Myocyte (in vitro differentiated cells): ENCODE data around the gene KRT73. TPM values are rescaled to one million over a fixed set of nuclear protein-coding genes. Genes with fewer than 3 reads are reported as not detected.
A peak's percentile ranks its signal among the peaks of the same experiment; 100 is the strongest.

Experiments used
- DNase-seq: peaks from one replicate; pipeline ENCODE4 v3.0.0-alpha.2; 2012; ENCODE audit warnings: low read depth
- polyA plus RNA-seq: library from polyadenylated mRNA; unstranded; fragments of >200 nt; gene quantifications from one replicate; pipeline ENCODE4 v1.2.1, GENCODE V29; 2012; ENCODE audit warnings: missing spikeins
- total RNA-seq: library from RNA; depleted of rRNA; stranded (reverse); fragments of >200 nt; gene quantifications from 2 replicates; pipeline ENCODE4 v1.2.3, GENCODE V29; 2014

Gene KRT73
- not detected in 2 replicates for total RNA-seq
- not detected for polyA plus RNA-seq

DNA sequence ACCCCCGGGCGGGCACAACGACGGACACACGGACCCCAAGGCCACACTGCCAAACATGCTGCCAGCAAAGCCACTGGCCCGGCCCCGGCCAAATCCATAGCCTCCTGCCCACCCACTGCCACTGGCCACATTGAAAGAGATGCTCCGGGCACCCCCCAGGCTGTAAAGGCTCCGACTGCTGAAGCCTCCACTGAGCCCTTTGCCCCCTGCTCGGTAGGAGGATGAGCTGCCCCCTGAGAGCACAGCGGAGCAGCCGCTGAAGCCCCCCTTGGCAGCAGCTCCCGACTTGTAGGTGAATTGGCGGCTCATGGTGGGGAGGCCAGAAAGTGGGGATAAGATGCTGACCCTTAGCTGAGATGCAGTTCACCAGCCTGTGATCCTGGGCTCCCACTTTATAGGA lies at the start of gene KRT73:
KRT73 (minus strand) TSS at position 344 of the 400 bp plus-strand sequence; CDS start at position 309, 35 bp downstream.
- DNase-seq = no peak

DNA sequence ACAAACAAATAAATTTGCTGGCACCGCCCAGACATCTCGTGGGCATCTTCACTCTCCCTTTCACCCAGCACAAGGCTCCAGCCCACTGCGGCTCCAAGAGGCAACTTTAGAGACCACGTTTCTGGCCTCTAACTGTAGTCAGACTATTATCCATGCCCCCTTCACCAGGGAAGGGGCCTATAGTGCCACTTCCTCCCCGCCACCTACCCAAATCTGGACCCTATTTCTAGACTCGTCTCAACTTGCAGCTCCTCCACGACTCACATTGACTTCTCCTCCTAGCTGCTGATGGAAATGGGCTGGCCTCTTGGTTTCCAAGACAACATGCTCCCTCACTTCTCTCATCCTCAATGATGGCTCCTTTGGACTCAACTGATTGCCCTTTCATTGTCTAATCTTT lies 49.6 kb upstream of the KRT73 start:
- DNase-seq = no peak

GRCh38 chr12:52667509-52667908 lies 49.1 kb upstream of the KRT73 start:
- no peak for DNase-seq

DNA sequence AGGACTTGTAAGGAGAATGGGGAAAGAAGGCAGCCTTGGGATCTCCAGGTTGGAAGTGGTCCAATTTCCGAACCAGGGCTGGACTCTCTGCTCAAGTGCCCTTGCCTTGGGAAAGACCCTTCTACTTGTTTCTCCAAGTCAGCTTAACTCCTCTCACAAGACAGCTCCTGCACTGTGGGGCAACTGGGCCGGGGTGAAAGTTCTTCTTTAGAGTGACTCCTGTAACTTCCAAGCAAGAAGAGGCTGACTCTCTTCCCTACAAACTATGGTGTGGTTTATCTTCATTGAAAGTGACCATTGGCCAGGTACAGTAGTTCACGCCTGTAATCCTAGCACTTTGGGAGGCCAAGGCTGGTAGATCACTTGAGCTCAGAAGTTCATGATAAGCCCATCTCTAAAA lies 48.1 kb upstream of the KRT73 start:
- DNase-seq = no peak

DNA sequence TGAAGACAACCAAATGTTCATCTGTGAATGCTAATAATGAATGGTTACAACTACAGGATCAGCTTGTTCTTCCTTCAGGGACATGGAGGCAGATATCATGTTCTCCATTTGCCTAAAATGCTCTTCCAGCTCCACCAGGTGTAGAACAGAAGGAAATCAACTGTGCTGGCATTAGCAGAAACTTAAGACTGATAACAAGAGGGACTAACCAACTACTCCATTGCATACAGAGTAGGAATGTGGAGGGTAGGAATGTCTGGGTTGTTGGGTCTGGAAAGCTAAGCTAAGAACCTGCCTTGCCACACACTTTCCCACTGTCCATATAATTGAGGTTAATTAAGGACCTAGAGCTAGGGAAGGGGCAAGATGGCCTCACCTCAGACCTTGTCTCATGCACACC lies 45.1 kb upstream of the KRT73 start:
- no peak for DNase-seq

- no peak for DNase-seq
Observed at GRCh38 chr12:52662918-52663229, 44.5 kb upstream of the KRT73 start.

DNA sequence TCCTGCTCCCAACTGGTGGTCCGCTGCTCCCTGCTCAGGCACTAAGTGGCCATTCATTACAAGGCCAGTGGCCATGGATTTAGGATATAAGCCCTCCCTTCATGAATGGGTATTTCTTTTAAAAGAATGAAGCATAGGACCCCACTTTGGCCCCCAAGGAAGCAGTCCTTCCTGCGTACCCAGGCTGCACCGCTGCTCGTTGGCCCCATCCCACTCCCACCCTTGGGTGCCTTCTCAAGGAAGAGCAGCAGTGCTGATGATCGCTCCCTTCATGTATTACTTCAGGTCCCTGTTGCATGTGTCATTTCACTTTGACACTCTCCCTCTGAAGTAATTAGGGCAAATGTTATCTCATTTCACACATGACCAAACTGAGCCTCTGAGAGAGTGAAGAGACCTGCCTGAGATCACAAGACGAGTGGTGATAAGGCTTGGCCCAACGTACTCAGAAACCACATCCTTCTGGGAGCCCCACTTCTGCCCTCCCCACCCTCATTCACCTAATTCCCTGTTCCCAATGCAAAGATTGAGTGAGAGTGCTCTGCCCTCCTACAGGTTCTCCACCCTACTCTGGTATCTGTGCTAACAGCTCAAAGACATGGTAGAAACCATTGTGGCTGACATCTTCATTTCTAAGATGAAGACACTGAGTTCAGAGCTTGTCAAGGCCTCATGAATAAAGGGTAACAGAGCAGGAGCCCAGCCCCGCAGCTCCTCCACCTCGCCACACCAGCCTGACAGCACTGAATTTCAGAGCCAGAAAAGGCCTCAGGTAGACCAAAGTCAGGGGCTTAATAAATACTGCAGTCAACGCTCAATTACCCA lies 43.9 kb upstream of the KRT73 start:
- DNase-seq = no peak

GRCh38 chr12:52661668-52662067 lies 43.3 kb upstream of the KRT73 start:
- no peak for DNase-seq

DNA sequence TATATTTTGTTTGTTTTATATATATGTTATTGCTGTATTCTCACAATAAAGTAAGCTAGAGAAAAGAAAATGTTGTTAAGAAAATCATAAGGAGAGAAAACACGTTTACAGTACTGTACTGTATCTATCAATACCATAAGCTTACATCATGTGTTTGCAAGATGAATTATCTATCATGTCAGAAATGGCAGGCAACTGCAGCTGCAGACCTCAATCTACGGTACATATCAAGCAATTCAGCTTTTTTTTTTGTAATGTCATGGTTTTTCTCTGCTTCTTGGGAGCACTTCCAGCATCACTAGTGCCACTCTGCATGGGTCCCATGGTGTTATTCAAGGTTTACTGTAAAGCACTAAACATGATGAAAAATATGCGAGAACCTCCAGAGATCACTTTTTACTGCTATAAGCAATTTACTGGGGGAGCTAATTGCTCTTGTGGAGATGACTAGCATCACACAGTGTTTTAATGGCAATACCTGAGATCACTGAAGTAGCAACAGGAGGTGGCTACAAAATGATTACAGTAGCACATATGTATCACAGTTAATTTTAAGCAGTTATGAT lies 42.7 kb upstream of the KRT73 start:
- DNase-seq = no peak

GRCh38 chr12:52659951-52660350 lies 41.6 kb upstream of the KRT73 start:
- DNase-seq = no peak

DNA sequence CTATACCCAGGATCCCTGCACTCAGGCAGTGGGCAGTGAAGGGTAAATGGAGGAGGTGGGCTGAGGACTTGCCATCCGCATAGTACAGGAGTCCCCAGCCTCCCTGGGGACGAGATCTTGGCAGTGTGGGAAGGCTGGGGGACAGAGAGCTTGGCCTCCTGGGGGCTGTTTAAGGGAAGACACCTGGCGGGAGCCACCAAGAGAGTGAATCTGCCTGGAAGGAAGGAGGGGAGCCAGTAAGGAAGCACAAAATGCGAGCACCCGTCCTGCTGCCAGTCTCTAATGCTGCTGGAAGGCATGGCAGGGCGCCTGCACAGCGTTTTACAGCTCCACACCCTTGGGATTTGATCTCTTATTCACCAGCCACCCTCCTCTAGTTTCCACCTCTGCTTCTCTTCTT lies 41.0 kb upstream of the KRT73 start:
- DNase-seq = no peak

DNA sequence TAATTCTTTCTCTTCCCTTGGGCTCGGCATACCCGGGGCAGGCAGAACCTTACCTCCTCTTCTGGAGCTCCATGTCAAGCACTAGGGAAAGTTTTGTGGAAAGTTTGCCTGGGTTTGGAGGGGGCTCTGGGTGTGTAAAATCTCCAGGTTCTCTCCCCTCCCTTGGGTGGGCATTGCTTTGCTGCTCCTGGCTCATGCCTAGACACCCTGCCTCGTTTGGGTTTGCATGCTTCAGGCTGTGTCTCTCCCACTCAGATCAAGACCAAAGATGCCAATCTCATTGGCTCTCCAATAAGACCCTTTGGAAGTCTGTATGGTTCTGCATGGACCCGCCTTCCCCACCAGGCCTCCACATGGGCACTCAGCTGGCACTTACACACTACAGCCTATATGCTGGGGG lies 39.8 kb upstream of the KRT73 start:
- no peak for DNase-seq

DNA sequence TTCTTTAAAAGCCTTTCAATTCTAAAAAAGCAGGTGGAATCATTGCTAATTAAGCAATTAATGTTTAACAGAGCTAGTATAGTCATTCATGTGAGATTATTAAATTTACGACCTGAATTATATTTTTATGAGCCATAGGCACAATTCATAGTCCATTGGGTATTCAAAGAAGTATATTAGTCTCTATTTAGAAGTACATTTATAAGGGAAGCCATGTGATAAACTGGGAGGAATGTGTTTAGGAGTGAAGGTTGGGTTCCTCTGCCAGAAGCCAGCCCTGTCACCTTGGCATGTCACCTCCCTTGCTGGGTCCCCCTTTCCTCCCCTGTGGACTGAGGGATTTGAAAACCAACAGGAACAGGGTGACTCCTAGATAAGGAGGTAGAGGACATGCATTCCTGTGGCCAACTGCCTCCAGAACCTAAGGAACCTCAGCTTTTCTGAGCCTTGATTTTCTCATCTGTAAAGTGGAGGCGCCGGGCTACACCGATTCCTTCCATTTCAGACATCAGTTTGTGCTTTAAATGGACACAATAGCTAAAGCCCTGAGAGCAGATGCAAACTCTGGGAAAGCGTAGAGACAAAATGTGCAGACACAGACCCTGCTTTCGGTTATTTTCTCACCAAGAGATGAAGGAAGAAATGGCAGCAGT lies 39.0 kb upstream of the KRT73 start:
- DNase-seq = no peak

DNA sequence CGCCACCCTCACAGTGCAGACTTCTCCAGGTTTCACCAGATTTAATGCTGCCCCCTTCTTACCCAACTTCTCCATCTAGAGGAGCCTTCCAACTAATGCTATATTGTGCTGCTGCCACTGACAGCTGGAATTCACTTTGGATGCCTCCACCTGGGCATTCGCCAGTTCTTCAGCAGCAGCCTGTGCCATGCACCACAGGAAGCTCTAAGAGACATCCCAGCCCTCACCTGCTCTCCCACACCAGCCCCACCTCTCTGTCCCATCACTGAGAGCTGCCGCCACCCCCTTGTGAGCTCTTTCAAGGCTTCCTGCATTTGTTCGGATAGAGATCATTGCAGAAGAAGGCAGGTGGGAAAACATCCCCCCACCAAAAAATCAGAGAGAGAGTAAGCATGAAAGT lies 38.3 kb upstream of the KRT73 start:
- DNase-seq = no peak

GRCh38 chr12:52655720-52656124 lies 37.4 kb upstream of the KRT73 start:
- no peak for DNase-seq

- no peak for DNase-seq
Observed at GRCh38 chr12:52655251-52655650, 36.9 kb upstream of the KRT73 start.

GRCh38 chr12:52651726-52652261 lies 33.4 kb upstream of the KRT73 start, which contains the start of gene KRT2:
KRT2 (minus strand) TSS chr12:52652211; CDS start chr12:52652142, 69 bp downstream.
- DNase-seq = no peak

- DNase-seq = peak; percentile 10
Observed at GRCh38 chr12:52650520-52651081, 32.2 kb upstream of the KRT73 start.

GRCh38 chr12:52649066-52649465 lies 30.7 kb upstream of the KRT73 start:
- DNase-seq = no peak

DNA sequence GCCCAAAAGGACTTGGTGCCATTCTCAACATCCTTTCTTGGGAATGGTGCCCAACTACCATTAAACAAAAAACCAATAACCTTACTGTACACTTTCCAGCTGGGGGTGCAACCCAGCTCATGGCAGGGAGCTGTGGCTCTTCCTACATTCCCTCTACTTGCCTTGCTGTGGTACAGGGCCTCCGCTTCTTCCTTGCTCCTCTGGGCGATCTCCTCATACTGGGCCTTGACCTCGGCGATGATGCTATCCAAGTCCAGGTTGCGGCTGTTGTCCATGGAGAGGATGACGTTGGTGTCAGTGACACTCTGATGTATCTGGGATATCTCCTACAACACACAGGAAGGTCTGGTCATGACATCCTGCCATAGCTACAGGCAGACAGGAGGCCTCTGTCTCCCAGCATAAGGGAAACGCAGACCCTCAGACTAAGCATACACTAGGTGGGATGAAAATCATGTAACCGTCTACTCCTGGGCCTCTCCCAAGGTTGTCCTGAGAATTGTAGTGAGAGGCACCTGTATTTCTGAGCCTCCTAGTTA lies 29.7 kb upstream of the KRT73 start:
- DNase-seq = no peak

- DNase-seq = no peak
Observed at GRCh38 chr12:52647601-52648000, 29.2 kb upstream of the KRT73 start.

- no peak for DNase-seq
Observed at GRCh38 chr12:52646613-52647012, 28.3 kb upstream of the KRT73 start.
